Measurements from ENCODE around the gene GIGYF2. TPM values are rescaled to one million over a fixed set of nuclear protein-coding genes. Genes with fewer than 3 reads are reported as not detected.
A peak's percentile ranks its signal among the peaks of the same experiment; 100 is the strongest.
"Not testable (repeated sequence)": the region's sequence is repeated elsewhere in the genome, so short reads cannot be mapped to it uniquely, and the experiment has no call there.

GIGYF2 gene
- total RNA-seq, 1 experiment from 2014 or later, result 60.6 TPM

- ATAC-seq, result no peak
- intact Hi-C loops (cut with micrococcal nuclease), result loop anchor here (5.0 kb wide), 1 partner anchor 123 kb away; no protein-coding TSS in a partner anchor
- CTCF ChIA-PET, result no interaction called here
- H3K27me3 ChIP-seq (ENCODE audit: insufficient read depth, low read length), result no peaks in the 10 kb centered on the region
- H3K4me1 ChIP-seq (ENCODE audit: control insufficient read depth in 1 of 2, insufficient read depth in 2 of 2, low read length in 2 of 2), result peaks cover 16 to 37% of the 10 kb centered on the region in 2 experiments
- DNase-seq (ENCODE audit: low read depth, low spot score), result no peak
- no peaks in the 10 kb centered on the region for H3K79me2 ChIP-seq (ENCODE audit: insufficient read depth, low read length)
- RAD21 ChIA-PET (ENCODE audit: low non-redundant PET in 1 of 2, low total read pairs in 2 of 2, uncharacterized antibody in 2 of 2, unreplicated experiment in 2 of 2), result no interaction called here
- H3K9ac ChIP-seq (ENCODE audit: low read length), result no peak overlapping the region
- no peaks in the 10 kb centered on the region for H4K20me1 ChIP-seq (ENCODE audit: insufficient read depth)
- H3K27ac ChIP-seq (ENCODE audit: low read depth, low read length), result no peak overlapping the region
- no peaks in the 10 kb centered on the region for H3K9me2 ChIP-seq (ENCODE audit: insufficient read depth)
- no peaks in the 10 kb centered on the region for H3K9me3 ChIP-seq (ENCODE audit: control insufficient read depth in 1 of 2, insufficient read depth in 1 of 2, low read depth in 1 of 2, low read length in 2 of 2)
- no peak overlapping the region for H2AFZ ChIP-seq (ENCODE audit: low read depth, low read length, poor library complexity, severe bottlenecking)
- H3K36me3 ChIP-seq (ENCODE audit: control insufficient read depth in 1 of 2, insufficient read depth in 2 of 2, low read length in 2 of 2), result no peaks in the 10 kb centered on the region
- TF ChIP-seq POLR2A (IDR thresholded peaks at IDR 0.05; ENCODE audit: borderline replicate concordance, extremely low read depth, insufficient read depth, insufficient read length), result no peak
- no peak overlapping the region for H3K4me3 ChIP-seq (replicated peaks in 1 of 2; ENCODE audit: low read depth in 1 of 2, low read length in 2 of 2)
- no peak overlapping the region for H3K4me2 ChIP-seq (ENCODE audit: low read length)
- no TSS peak for BruUV-seq (replicated peaks)
- POLR2A ChIA-PET, result interaction anchor here (1.2 to 1.4 kb wide), 2 partner anchors 13 to 125 kb away, joined by 4 to 6 read pairs; no protein-coding TSS in a partner anchor
Observed at GRCh38 chr2:232903989-232904388, 206.9 kb downstream of the GIGYF2 start.

- H3K4me1 ChIP-seq (ENCODE audit: control insufficient read depth in 1 of 2, insufficient read depth in 2 of 2, low read length in 2 of 2), result peaks cover 8 to 23% of the 10 kb centered on the region in 2 experiments
- H3K9me2 ChIP-seq (ENCODE audit: insufficient read depth); POLR2A ChIA-PET; RAD21 ChIA-PET (ENCODE audit: low non-redundant PET in 1 of 2, low total read pairs in 2 of 2, uncharacterized antibody in 2 of 2, unreplicated experiment in 2 of 2); H3K9me3 ChIP-seq (ENCODE audit: control insufficient read depth in 1 of 2, insufficient read depth in 1 of 2, low read depth in 1 of 2, low read length in 2 of 2); H3K4me2 ChIP-seq (ENCODE audit: low read length); H3K4me3 ChIP-seq (replicated peaks in 1 of 2; ENCODE audit: low read depth in 1 of 2, low read length in 2 of 2); CTCF ChIA-PET; H3K36me3 ChIP-seq (ENCODE audit: control insufficient read depth in 1 of 2, insufficient read depth in 2 of 2, low read length in 2 of 2); H3K27ac ChIP-seq (ENCODE audit: low read depth, low read length); H4K20me1 ChIP-seq (ENCODE audit: insufficient read depth); H3K9ac ChIP-seq (ENCODE audit: low read length); ATAC-seq; H3K79me2 ChIP-seq (ENCODE audit: insufficient read depth, low read length); intact Hi-C loops (cut with micrococcal nuclease); H3K27me3 ChIP-seq (ENCODE audit: insufficient read depth, low read length); BruUV-seq (replicated peaks); DNase-seq (ENCODE audit: low read depth, low spot score): not testable (repeated sequence)
- H2AFZ ChIP-seq (ENCODE audit: low read depth, low read length, poor library complexity, severe bottlenecking), result peak overlapping the region; percentile 86
Observed at GRCh38 chr2:232906867-232907717, 210.0 kb downstream of the GIGYF2 start.

GRCh38 chr2:232907718-232908085 is 210.6 kb downstream of the GIGYF2 start:
- H2AFZ ChIP-seq (ENCODE audit: low read depth, low read length, poor library complexity, severe bottlenecking); BruUV-seq (replicated peaks); H3K79me2 ChIP-seq (ENCODE audit: insufficient read depth, low read length); H3K9me2 ChIP-seq (ENCODE audit: insufficient read depth); intact Hi-C loops (cut with micrococcal nuclease); RAD21 ChIA-PET (ENCODE audit: low non-redundant PET in 1 of 2, low total read pairs in 2 of 2, uncharacterized antibody in 2 of 2, unreplicated experiment in 2 of 2); H3K9ac ChIP-seq (ENCODE audit: low read length); POLR2A ChIA-PET; H3K4me3 ChIP-seq (replicated peaks in 1 of 2; ENCODE audit: low read depth in 1 of 2, low read length in 2 of 2); H4K20me1 ChIP-seq (ENCODE audit: insufficient read depth); CTCF ChIA-PET; H3K36me3 ChIP-seq (ENCODE audit: control insufficient read depth in 1 of 2, insufficient read depth in 2 of 2, low read length in 2 of 2); DNase-seq (ENCODE audit: low read depth, low spot score); ATAC-seq; H3K27ac ChIP-seq (ENCODE audit: low read depth, low read length); H3K27me3 ChIP-seq (ENCODE audit: insufficient read depth, low read length); H3K9me3 ChIP-seq (ENCODE audit: control insufficient read depth in 1 of 2, insufficient read depth in 1 of 2, low read depth in 1 of 2, low read length in 2 of 2); H3K4me2 ChIP-seq (ENCODE audit: low read length): not testable (repeated sequence)
- H3K4me1 ChIP-seq (ENCODE audit: control insufficient read depth in 1 of 2, insufficient read depth in 2 of 2, low read length in 2 of 2), result peaks cover 2 to 16% of the 10 kb centered on the region in 2 experiments

Data from HCT116 (cell line).